K562 (cell line): Measurements from ENCODE around the gene CREB3L2. TPM values are rescaled to one million over a fixed set of nuclear protein-coding genes. Genes with fewer than 3 reads are reported as not detected.
"Not testable (repeated sequence)": the region's sequence is repeated elsewhere in the genome, so short reads cannot be mapped to it uniquely, and the experiment has no call there.

ENCODE experiments used
- ATAC-seq: fragments of 200-7000 bp; cut with Tn5 transposase; 3 replicates; pipeline ENCODE4 v1.9.1; 2020; ENCODE audit warnings: moderate library complexity
- BruUV-seq: library from RNA; stranded (reverse); fragments of 400-500 nt; replicated peaks from 2 replicates; lab custom pipeline; 2021; lab: Mats Ljungman, UMichigan
- CTCF ChIA-PET: fragments of 300-600 bp; formaldehyde crosslinking; extraction: SDS; loops from one replicate; lab custom pipeline; 2021; ENCODE audit warnings: low intra/inter-chr PET ratio; lab: Yijun Ruan, JAX
- POLR2A ChIA-PET: fragments of 300-600, 350-650 bp; sonication (Branson Sonifier 250); formaldehyde crosslinking; extraction: SDS; loops from one replicate; lab custom pipeline; 2021; ENCODE audit warnings: antibody characterized with exemption, inconsistent platforms; lab: Yijun Ruan, JAX
- DNase-seq, 4 experiments: peaks; one replicate each; pipeline versions ENCODE4 v3.0.0 to v3.0.0-alpha.2; 2011 to 2018; ENCODE audit warnings: low spot score in 3 of 4, mixed read lengths in 3 of 4; ENCODE audit errors: extremely low read depth in 1 of 4
- FAIRE-seq: peaks from 2 replicates; lab custom pipeline; 2011; peaks lifted over from hg19 to GRCh38; lab: Jason Lieb, UNC
- H2AFZ ChIP-seq: 2 replicates; pipeline ENCODE4 v1.6.0; 2011; ENCODE audit warnings: low read depth, low read length, control low read depth, inconsistent platforms
- H3K27ac ChIP-seq: fragments of 200-600 bp; 3 replicates; pipeline ENCODE4 v1.8.0; 2011; ENCODE audit warnings: low read depth, mild to moderate bottlenecking, control low read depth, inconsistent platforms, low read length, moderate library complexity, mixed read lengths; ENCODE audit errors: extremely low read depth
- H3K27me3 ChIP-seq, 2 experiments: fragments of 300-600 bp in 1 of 2; 2 replicates in 1 of 2; 3 replicates in 1 of 2; pipeline versions ENCODE4 v1.6.0 to v1.8.0; 2011; ENCODE audit warnings: inconsistent platforms in 2 of 2, low read length in 2 of 2, mild to moderate bottlenecking in 1 of 2, mixed read lengths in 1 of 2, moderate library complexity in 1 of 2; ENCODE audit not compliant: control insufficient read depth in 2 of 2, insufficient read depth in 2 of 2
- H3K36me3 ChIP-seq: fragments of 300-600 bp; 3 replicates; pipeline ENCODE4 v1.8.0; 2011; ENCODE audit warnings: mild to moderate bottlenecking, low read length, inconsistent platforms; ENCODE audit not compliant: control insufficient read depth, insufficient read depth
- H3K4me1 ChIP-seq, 2 experiments: fragments of 200-600 bp in 1 of 2; replicated peaks in 1 of 2; 2 replicates in 1 of 2; 3 replicates in 1 of 2; pipeline versions ENCODE4 v1.5.1 to v1.8.0; 2011; ENCODE audit warnings: inconsistent platforms in 2 of 2, low read length in 2 of 2, mild to moderate bottlenecking in 1 of 2, mixed read lengths in 1 of 2, moderate library complexity in 1 of 2; ENCODE audit not compliant: control insufficient read depth in 2 of 2, insufficient read depth in 2 of 2
- H3K4me2 ChIP-seq: 2 replicates; pipeline ENCODE4 v1.6.1; 2011; ENCODE audit warnings: low read length, control low read depth, inconsistent platforms, mixed read lengths; ENCODE audit not compliant: insufficient read depth
- H3K4me3 ChIP-seq: fragments of 200-600 bp; sonication (generic), shearing (Covaris generic); 2 replicates; pipeline ENCODE4 v1.5.1; 2016; ENCODE audit warnings: control low read depth, inconsistent platforms
- H3K79me2 ChIP-seq: fragments of 200-600 bp; 3 replicates; pipeline ENCODE4 v1.8.0; 2011; ENCODE audit warnings: low read length, inconsistent platforms; ENCODE audit not compliant: control insufficient read depth, insufficient read depth
- H3K9ac ChIP-seq, 2 experiments: 2 replicates each; pipeline versions ENCODE4 v1.6.0 to v1.6.1; 2011; ENCODE audit warnings: low read depth in 2 of 2, low read length in 2 of 2, control low read depth in 1 of 2, inconsistent platforms in 1 of 2, mild to moderate bottlenecking in 1 of 2, mixed read lengths in 1 of 2; ENCODE audit not compliant: insufficient read depth in 1 of 2
- H3K9me1 ChIP-seq: one replicate; pipeline ENCODE4 v1.6.0; 2011; ENCODE audit warnings: inconsistent platforms, mild to moderate bottlenecking, low read length, moderate library complexity; ENCODE audit not compliant: control insufficient read depth, insufficient read depth
- H3K9me3 ChIP-seq: replicated peaks from 2 replicates; pipeline ENCODE4 v1.5.1; 2011; ENCODE audit warnings: low read depth, low read length, inconsistent platforms; ENCODE audit not compliant: control insufficient read depth, insufficient read depth
- H4K20me1 ChIP-seq: replicated peaks from 2 replicates; pipeline ENCODE4 v1.6.1; 2011; ENCODE audit warnings: low read length, inconsistent platforms, mixed read lengths; ENCODE audit not compliant: control insufficient read depth, insufficient read depth
- TAF7 ChIP-seq: fragments of 450-650 bp; IDR thresholded peaks from 2 replicates; pipeline ENCODE4 v1.6.1; 2016; ENCODE audit warnings: missing genetic modification characterization, missing compliant biosample characterization
- ZNF146 ChIP-seq: IDR thresholded peaks from one replicate; pipeline ENCODE4 v1.6.1; 2018; ENCODE audit warnings: missing compliant biosample characterization; ENCODE audit not compliant: unreplicated experiment
- ZNF197 ChIP-seq: fragments of 200-800 bp; sonication (Bioruptor generic); IDR thresholded peaks from 2 replicates; pipeline ENCODE4 v1.6.1; 2016; ENCODE audit warnings: low read depth, missing genetic modification characterization, missing compliant biosample characterization
- ZNF24 ChIP-seq: fragments of 450-650 bp; IDR thresholded peaks from 2 replicates; pipeline ENCODE4 v1.6.1; 2016
- WGBS: fragments of 100-300 bp; shearing (Covaris generic); methylation state at CpG from one replicate; pipeline ENCODE4 v1.1.6; 2016; ENCODE audit warnings: low coverage, mixed read lengths; ENCODE audit not compliant: insufficient coverage; ENCODE audit errors: missing lambda C conversion rate; 5-methylcytosine and 5-hydroxymethylcytosine counted together
- in situ Hi-C: fragments of 300-500 bp; cut with MboI; formaldehyde crosslinking; loops from 4 replicates; pipeline ENCODE4 v1.15.0; 2018; ENCODE audit warnings: inconsistent platforms, mixed read lengths
- intact Hi-C: fragments of 100-400 bp; cut with micrococcal nuclease; formaldehyde crosslinking; loops from 2 replicates; pipeline ENCODE4 v1.14.2; 2022
- polyA plus RNA-seq, 8 experiments: library from polyadenylated mRNA; depleted of rRNA in 4 of 8; stranded (reverse) in 5 of 8; unstranded in 3 of 8; fragments of >200 nt; fragmentation: Nextera tagmentation in 2 of 8; fragmentation: Illumina TruSeq in 1 of 8; extraction: Ambion mirVana in 2 of 8; extraction: Trizol in 1 of 8; gene quantifications; 2 replicates each; pipeline versions ENCODE4 v1.2.1 to v1.2.3, GENCODE V29; 2011 to 2014; ENCODE audit warnings: inconsistent platforms in 1 of 8, missing spikeins in 1 of 8
- total RNA-seq, 7 experiments: library from RNA; depleted of rRNA in 6 of 7; stranded (reverse); fragments of >200 nt in 6 of 7; fragmentation: Illumina TruSeq in 2 of 7; extraction: Trizol in 2 of 7; gene quantifications; 2 replicates each; pipeline versions ENCODE4 v1.2.1 to v1.2.3, GENCODE V29; 2011 to 2021; ENCODE audit warnings: low replicate concordance in 1 of 7

Gene CREB3L2
- total and polyA plus RNA-seq, 9 of the 15 experiments (the other 6 are each of a cell fraction or from before 2014, with no cell fraction given) = 7.1 to 45.6 (median 15.8) TPM

DNA sequence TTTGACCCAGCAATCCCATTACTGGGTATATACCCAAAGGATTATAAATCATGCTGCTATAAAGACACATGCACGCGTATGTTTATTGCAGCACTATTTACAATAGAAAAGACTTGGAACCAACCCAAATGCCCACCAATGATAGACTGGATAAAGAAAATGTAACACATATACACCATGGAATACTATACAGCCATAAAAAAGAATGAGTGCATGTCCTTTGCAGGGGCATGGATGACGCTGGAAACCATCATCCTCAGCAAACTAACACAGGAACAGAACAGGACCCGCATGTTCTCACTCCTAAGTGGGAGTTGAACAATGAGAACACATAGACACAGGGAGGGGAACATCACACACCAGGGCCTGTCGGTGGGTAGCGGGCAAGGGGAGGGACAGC, 75.7 kb downstream of the CREB3L2 start:
- intact Hi-C loops, H3K4me1 ChIP-seq, in situ Hi-C loops, FAIRE-seq, H2AFZ ChIP-seq: not testable (repeated sequence)
- peaks cover 28% of the 10 kb centered on the region for H3K79me2 ChIP-seq
- 97% methylated on average over 6 of the region's 6 CpGs for WGBS
- TF ChIP-seq ZNF24 (peak; percentile 65), ZNF146 (CRISPR knock-in tag) (peak; percentile 96)
- TF ChIP-seq, all 486 proteins: peak for 2; not testable (repeated sequence) for 484
- H4K20me1 ChIP-seq, DNase-seq, H3K9me3 ChIP-seq, CTCF ChIA-PET, H3K4me3 ChIP-seq, ATAC-seq, H3K9me1 ChIP-seq, BruUV-seq, H3K27ac ChIP-seq, H3K9ac ChIP-seq, H3K27me3 ChIP-seq, H3K4me2 ChIP-seq: not testable (repeated sequence)
- peaks cover 57% of the 10 kb centered on the region for H3K36me3 ChIP-seq
- POLR2A ChIA-PET = interaction anchor here (1.2 kb wide), 1 partner anchor 37 kb away, joined by 3 read pairs; no protein-coding TSS in a partner anchor

GRCh38 chr7:137925754-137926153, 76.1 kb downstream of the CREB3L2 start:
- H2AFZ ChIP-seq = no peak overlapping the region
- DNase-seq (no peak), FAIRE-seq (no peak)
- H3K27me3 ChIP-seq = no peaks in the 10 kb centered on the region; a peak in 1 of 5 replicates
- no peaks in the 10 kb centered on the region for H4K20me1 ChIP-seq
- no TSS peak for BruUV-seq
- WGBS = 58% methylated on average over 4 of the region's 4 CpGs
- in situ Hi-C loops = no loop called here
- no peak for TF ChIP-seq TAF7 (tag)
- no peak for TF ChIP-seq ZNF197 (CRISPR knock-in tag)
- TF ChIP-seq, all 486 proteins: peak for 0
- no peaks in the 10 kb centered on the region for H3K9me1 ChIP-seq
- H3K4me2 ChIP-seq = no peak overlapping the region
- CTCF ChIA-PET = no interaction called here
- peaks cover 59% of the 10 kb centered on the region for H3K36me3 ChIP-seq
- H3K27ac ChIP-seq = no peak overlapping the region
- peaks cover 0 to 10% of the 10 kb centered on the region in 2 experiments; a peak in 2 of 5 replicates for H3K4me1 ChIP-seq
- intact Hi-C loops = no loop called here
- H3K9ac ChIP-seq = no peak overlapping the region
- H3K9me3 ChIP-seq = no peaks in the 10 kb centered on the region
- no peak overlapping the region for H3K4me3 ChIP-seq
- H3K79me2 ChIP-seq = peaks cover 24% of the 10 kb centered on the region
- ATAC-seq = no peak
- POLR2A ChIA-PET = interaction anchor here (1.2 kb wide), 1 partner anchor 38 kb away, joined by 3 read pairs; no protein-coding TSS in a partner anchor
